ENCODE results near the gene CYB5R4. TPM values are rescaled to one million over a fixed set of nuclear protein-coding genes. Genes with fewer than 3 reads are reported as not detected.
"Not testable (repeated sequence)": the region's sequence is repeated elsewhere in the genome, so short reads cannot be mapped to it uniquely, and the experiment has no call there.

Gene CYB5R4
- total RNA-seq, 1 experiment from 2014 or later: 23.8 TPM

- POLR2A ChIA-PET (ENCODE audit: low non-redundant PET): no interaction called here
Observed at GRCh38 chr6:83927470-83927869, 68.0 kb downstream of the CYB5R4 start.

GRCh38 chr6:83928286-83928685, 68.8 kb downstream of the CYB5R4 start:
- no peaks in the 10 kb centered on the region for H3K27me3 ChIP-seq (replicated peaks; ENCODE audit: insufficient read depth, low read depth, low read length, poor library complexity)

More at GRCh38 chr6:83927470-83927869, 68.0 kb downstream of the CYB5R4 start:
- BruUV-seq (replicated peaks): no TSS peak
- intact Hi-C loops (cut with micrococcal nuclease; ENCODE audit: unreplicated experiment): no loop called here
- H3K4me1 ChIP-seq (ENCODE audit: insufficient read depth, low read length, poor library complexity, severe bottlenecking): no peaks in the 10 kb centered on the region
- CTCF ChIA-PET: no interaction called here
- H3K27ac ChIP-seq (ENCODE audit: low read depth, low read length, poor library complexity, severe bottlenecking): no peak overlapping the region
- no peaks in the 10 kb centered on the region for H3K9me3 ChIP-seq (ENCODE audit: low read depth, low read length, poor library complexity, severe bottlenecking)
- no peak for DNase-seq (ENCODE audit: low spot score)
- no peaks in the 10 kb centered on the region for H3K27me3 ChIP-seq (replicated peaks; ENCODE audit: insufficient read depth, low read depth, low read length, poor library complexity)
- no peaks in the 10 kb centered on the region for H3K36me3 ChIP-seq (ENCODE audit: insufficient read depth, low read length, poor library complexity, severe bottlenecking)
- H3K4me3 ChIP-seq (ENCODE audit: low read depth, low read length, poor library complexity, severe bottlenecking): no peak overlapping the region
- TF ChIP-seq CTCF (conservative IDR thresholded peaks at IDR 0.05; ENCODE audit: low read depth, low read length) (no peak), EZH2 (IDR thresholded peaks at IDR 0.05; ENCODE audit: borderline replicate concordance, low read depth, low read length, poor library complexity, severe bottlenecking) (no peak)

GRCh38 chr6:83946201-83946833, 86.8 kb downstream of the CYB5R4 start:
- CTCF ChIA-PET; DNase-seq (ENCODE audit: low spot score); POLR2A ChIA-PET (ENCODE audit: low non-redundant PET); H3K9me3 ChIP-seq (ENCODE audit: low read depth, low read length, poor library complexity, severe bottlenecking); H3K36me3 ChIP-seq (ENCODE audit: insufficient read depth, low read length, poor library complexity, severe bottlenecking); H3K4me3 ChIP-seq (ENCODE audit: low read depth, low read length, poor library complexity, severe bottlenecking); H3K4me1 ChIP-seq (ENCODE audit: insufficient read depth, low read length, poor library complexity, severe bottlenecking); BruUV-seq (replicated peaks); H3K27me3 ChIP-seq (replicated peaks; ENCODE audit: insufficient read depth, low read depth, low read length, poor library complexity); H3K27ac ChIP-seq (ENCODE audit: low read depth, low read length, poor library complexity, severe bottlenecking); intact Hi-C loops (cut with micrococcal nuclease; ENCODE audit: unreplicated experiment): not testable (repeated sequence)

More at GRCh38 chr6:83928286-83928685, 68.8 kb downstream of the CYB5R4 start:
- Histone ChIP-seq H3K4me1 (ENCODE audit: insufficient read depth, low read length, poor library complexity, severe bottlenecking) (no peaks in the 10 kb centered on the region), H3K9me3 (ENCODE audit: low read depth, low read length, poor library complexity, severe bottlenecking) (no peaks in the 10 kb centered on the region), H3K4me3 (ENCODE audit: low read depth, low read length, poor library complexity, severe bottlenecking) (no peak overlapping the region), H3K36me3 (ENCODE audit: insufficient read depth, low read length, poor library complexity, severe bottlenecking) (no peaks in the 10 kb centered on the region), H3K27ac (ENCODE audit: low read depth, low read length, poor library complexity, severe bottlenecking) (no peak overlapping the region)
- BruUV-seq (replicated peaks): no TSS peak
- DNase-seq (ENCODE audit: low spot score): no peak
- ChIA-PET POLR2A (ENCODE audit: low non-redundant PET) (no interaction called here), CTCF (no interaction called here)
- intact Hi-C loops (cut with micrococcal nuclease; ENCODE audit: unreplicated experiment): no loop called here
- TF ChIP-seq CTCF (conservative IDR thresholded peaks at IDR 0.05; ENCODE audit: low read depth, low read length) (no peak), EZH2 (IDR thresholded peaks at IDR 0.05; ENCODE audit: borderline replicate concordance, low read depth, low read length, poor library complexity, severe bottlenecking) (no peak)

- BruUV-seq (replicated peaks): not testable (repeated sequence)
Observed at GRCh38 chr6:83947983-83948382, 88.5 kb downstream of the CYB5R4 start.

More at GRCh38 chr6:83947983-83948382, 88.5 kb downstream of the CYB5R4 start:
- DNase-seq (ENCODE audit: low spot score); H3K9me3 ChIP-seq (ENCODE audit: low read depth, low read length, poor library complexity, severe bottlenecking); H3K4me3 ChIP-seq (ENCODE audit: low read depth, low read length, poor library complexity, severe bottlenecking); POLR2A ChIA-PET (ENCODE audit: low non-redundant PET); intact Hi-C loops (cut with micrococcal nuclease; ENCODE audit: unreplicated experiment); H3K27ac ChIP-seq (ENCODE audit: low read depth, low read length, poor library complexity, severe bottlenecking); H3K36me3 ChIP-seq (ENCODE audit: insufficient read depth, low read length, poor library complexity, severe bottlenecking); H3K4me1 ChIP-seq (ENCODE audit: insufficient read depth, low read length, poor library complexity, severe bottlenecking); H3K27me3 ChIP-seq (replicated peaks; ENCODE audit: insufficient read depth, low read depth, low read length, poor library complexity); CTCF ChIA-PET: not testable (repeated sequence)
